Liver (tissue), 9 donors: ENCODE measurements around the gene TBC1D10B. TPM values are rescaled to one million over a fixed set of nuclear protein-coding genes. Genes with fewer than 3 reads are reported as not detected.
"Not testable (repeated sequence)": the region's sequence is repeated elsewhere in the genome, so short reads cannot be mapped to it uniquely, and the experiment has no call there.

Experiments
- DNase-seq: peaks from one replicate; pipeline ENCODE4 v3.0.0-alpha.2; 2017; ENCODE audit warnings: low spot score
- H3K27ac ChIP-seq, 2 donors: one replicate each; pipeline ENCODE4 v1.7.0; 2013; ENCODE audit warnings: inconsistent platforms in 2 of 2, low read length in 2 of 2, control low read depth in 1 of 2, low read depth in 1 of 2, mild to moderate bottlenecking in 1 of 2
- H3K27me3 ChIP-seq, 4 donors: one replicate each; pipeline versions ENCODE4 v1.6.1 to v1.7.0; 2013; ENCODE audit warnings: low read length in 3 of 4, inconsistent platforms in 1 of 4, mild to moderate bottlenecking in 1 of 4, moderate library complexity in 1 of 4; ENCODE audit not compliant: control insufficient read depth in 4 of 4, insufficient read depth in 4 of 4
- H3K36me3 ChIP-seq, 4 donors: one replicate each; pipeline versions ENCODE4 v1.6.1 to v1.7.0; 2013; ENCODE audit warnings: low read length in 3 of 4, mild to moderate bottlenecking in 3 of 4, low read depth in 1 of 4, moderate library complexity in 1 of 4; ENCODE audit not compliant: control insufficient read depth in 4 of 4, insufficient read depth in 3 of 4
- H3K4me1 ChIP-seq, 4 donors: one replicate each; pipeline versions ENCODE4 v1.6.1 to v1.7.0; 2013; ENCODE audit warnings: low read length in 3 of 4, mild to moderate bottlenecking in 3 of 4, moderate library complexity in 1 of 4; ENCODE audit not compliant: control insufficient read depth in 4 of 4, insufficient read depth in 4 of 4
- H3K4me3 ChIP-seq, 3 donors: one replicate each; pipeline versions ENCODE4 v1.6.1 to v1.7.0; 2013; ENCODE audit warnings: low read length in 3 of 3, control low read depth in 1 of 3, low read depth in 1 of 3, mild to moderate bottlenecking in 1 of 3
- H3K9ac ChIP-seq, 2 donors: one replicate each; pipeline ENCODE4 v1.7.0; 2013; ENCODE audit warnings: low read length in 2 of 2, mild to moderate bottlenecking in 2 of 2, moderate library complexity in 2 of 2, control low read depth in 1 of 2, low read depth in 1 of 2
- H3K9me3 ChIP-seq, 4 donors: one replicate each; pipeline versions ENCODE4 v1.6.1 to v1.7.0; 2013; ENCODE audit warnings: low read length in 3 of 4; ENCODE audit not compliant: control insufficient read depth in 4 of 4
- ATF3 ChIP-seq: IDR thresholded peaks from 2 replicates; pipeline ENCODE4 v1.6.1; 2016; ENCODE audit warnings: antibody characterized with exemption
- CTCF ChIP-seq: fragments of 150-350 bp; IDR thresholded peaks from 2 replicates; pipeline ENCODE4 v1.5.1; 2017; ENCODE audit warnings: improper control_type of control experiment, low read depth, low read length; ENCODE audit not compliant: missing input control
- EGR1 ChIP-seq, 2 donors: IDR thresholded peaks; 2 replicates each; pipeline ENCODE4 v1.6.1; 2016 to 2018; ENCODE audit warnings: antibody characterized with exemption in 2 of 2, low read depth in 2 of 2
- FOXA1 ChIP-seq: IDR thresholded peaks from 2 replicates; pipeline ENCODE4 v1.6.1; 2016; ENCODE audit warnings: antibody characterized with exemption
- FOXA2 ChIP-seq: IDR thresholded peaks from 2 replicates; pipeline ENCODE4 v1.6.1; 2016; ENCODE audit warnings: antibody characterized with exemption
- GABPA ChIP-seq, 2 donors: IDR thresholded peaks in 1 of 2; conservative IDR thresholded peaks in 1 of 2; 2 replicates each; pipeline ENCODE4 v1.6.1; 2016; ENCODE audit warnings: antibody characterized with exemption in 2 of 2, mild to moderate bottlenecking in 1 of 2, moderate library complexity in 1 of 2
- HNF4A ChIP-seq, 2 donors: conservative IDR thresholded peaks; 2 replicates each; pipeline ENCODE4 v1.6.1; 2016; ENCODE audit warnings: antibody characterized with exemption in 2 of 2, mild to moderate bottlenecking in 2 of 2
- HNF4G ChIP-seq: IDR thresholded peaks from 2 replicates; pipeline ENCODE4 v1.6.1; 2016; ENCODE audit warnings: antibody characterized with exemption
- JUND ChIP-seq, 2 donors: IDR thresholded peaks; 2 replicates each; pipeline ENCODE4 v1.6.1; 2016; ENCODE audit warnings: antibody characterized with exemption in 2 of 2
- MAX ChIP-seq: IDR thresholded peaks from 2 replicates; pipeline ENCODE4 v1.6.1; 2016; ENCODE audit warnings: antibody characterized with exemption
- NR2F2 ChIP-seq: IDR thresholded peaks from 2 replicates; pipeline ENCODE4 v1.6.1; 2016; ENCODE audit warnings: antibody characterized with exemption
- RAD21 ChIP-seq, 2 donors: IDR thresholded peaks; 2 replicates each; pipeline ENCODE4 v1.6.1; 2016; ENCODE audit warnings: antibody characterized with exemption in 2 of 2, mild to moderate bottlenecking in 2 of 2
- REST ChIP-seq: IDR thresholded peaks from 2 replicates; pipeline ENCODE4 v1.6.1; 2016; ENCODE audit warnings: antibody characterized with exemption, mild to moderate bottlenecking
- RXRA ChIP-seq, 2 donors: IDR thresholded peaks; 2 replicates each; pipeline ENCODE4 v1.6.1; 2017 to 2018; ENCODE audit warnings: antibody characterized with exemption in 2 of 2, mild to moderate bottlenecking in 1 of 2
- SP1 ChIP-seq: IDR thresholded peaks from 2 replicates; pipeline ENCODE4 v1.6.1; 2018; ENCODE audit warnings: antibody characterized with exemption, mild to moderate bottlenecking
- TAF1 ChIP-seq: conservative IDR thresholded peaks from 2 replicates; pipeline ENCODE4 v1.6.1; 2016; ENCODE audit warnings: antibody characterized with exemption, mild to moderate bottlenecking
- YY1 ChIP-seq: IDR thresholded peaks from 2 replicates; pipeline ENCODE4 v1.6.1; 2016; ENCODE audit warnings: antibody characterized with exemption, mild to moderate bottlenecking
- WGBS: extraction: QIAGEN DNeasy Blood & Tissue Kit; methylation state at CpG from one replicate; pipeline ENCODE4 v1.1.7; 2013; 5-methylcytosine and 5-hydroxymethylcytosine counted together
- polyA plus RNA-seq, 2 donors: library from polyadenylated mRNA; stranded (reverse) in 1 of 2; unstranded in 1 of 2; fragments of 200-250 nt in 1 of 2; fragments of >200 nt in 1 of 2; fragmentation: Nextera tagmentation in 1 of 2; extraction: Ambion mirVana in 1 of 2; gene quantifications; one replicate each; pipeline versions ENCODE4 v1.2.1 to v1.2.3, GENCODE V29; 2013 to 2015
- total RNA-seq, 2 donors: library from RNA; depleted of rRNA; stranded (reverse); fragments of >200 nt; gene quantifications; one replicate each; pipeline ENCODE4 v1.2.3, GENCODE V29; 2014
- donor health status: healthy.
- donor health status: healthy.
- donor health status: healthy.
- donor health status: healthy.
- donor health status: healthy.

Gene TBC1D10B
- total and polyA plus RNA-seq, 4 donors = 3.6 to 16.5 (median 12.6) TPM

GRCh38 chr16:30342751-30343490, 27.4 kb downstream of the TBC1D10B start:
- TF ChIP-seq TAF1 (no peak), EGR1 (IDR thresholded peaks at IDR 0.05; ENCODE audit: low read depth in 2 of 2) (no peak), JUND (IDR thresholded peaks at IDR 0.05) (no peak), GABPA (IDR thresholded peaks at IDR 0.05 in 1 of 2, conservative IDR thresholded peaks at IDR 0.05 in 1 of 2) (no peak), MAX (no peak), HNF4A (conservative IDR thresholded peaks at IDR 0.05) (no peak), NR2F2 (no peak), HNF4G (no peak), ATF3 (no peak), SP1 (no peak), YY1 (no peak), FOXA2 (no peak), FOXA1 (no peak)
- peaks cover 11 to 28% (median 20%) of the 10 kb centered on the region in 4 donors for H3K4me1 ChIP-seq
- no peak overlapping the region for H3K4me3 ChIP-seq
- H3K27ac ChIP-seq = peak overlapping the region; percentile 14 to 60
- no peaks in the 10 kb centered on the region for H3K9me3 ChIP-seq
- H3K36me3 ChIP-seq = peaks cover 4 to 14% (median 6%) of the 10 kb centered on the region in 4 donors
- DNase-seq = no peak
- no peaks in the 10 kb centered on the region for H3K27me3 ChIP-seq
- no peak overlapping the region for H3K9ac ChIP-seq
- whole genome bisulfite sequencing = 91% methylated on average over 32 of the region's 32 CpGs

GRCh38 chr16:30341971-30342370, 28.3 kb downstream of the TBC1D10B start:
- H3K4me1 ChIP-seq = peaks cover 11 to 35% (median 22%) of the 10 kb centered on the region in 4 donors
- H3K27me3 ChIP-seq, H3K9me3 ChIP-seq, H3K27ac ChIP-seq, H3K4me3 ChIP-seq, DNase-seq, H3K9ac ChIP-seq, H3K36me3 ChIP-seq: not testable (repeated sequence)
- 89% methylated on average over 8 of the region's 8 CpGs for WGBS

- no peaks in the 10 kb centered on the region for H3K9me3 ChIP-seq
- no peaks in the 10 kb centered on the region for H3K27me3 ChIP-seq
- 92% methylated on average over 13 of the region's 13 CpGs for WGBS
- H3K4me1 ChIP-seq = peaks cover 11 to 35% (median 22%) of the 10 kb centered on the region in 4 donors
- H3K4me3 ChIP-seq = no peak overlapping the region
- no peak overlapping the region for H3K27ac ChIP-seq
- TF ChIP-seq RXRA (IDR thresholded peaks at IDR 0.05) = no peak
- no peak for TF ChIP-seq ATF3
- TF ChIP-seq RAD21 (IDR thresholded peaks at IDR 0.05) = no peak
- TF ChIP-seq CTCF = no peak
- no peak for TF ChIP-seq HNF4A (conservative IDR thresholded peaks at IDR 0.05)
- no peak for TF ChIP-seq HNF4G
- TF ChIP-seq YY1 = no peak
- TF ChIP-seq REST = no peak
- no peak for TF ChIP-seq GABPA (IDR thresholded peaks at IDR 0.05 in 1 of 2, conservative IDR thresholded peaks at IDR 0.05 in 1 of 2)
- no peak for TF ChIP-seq NR2F2
- no peak for DNase-seq
- H3K9ac ChIP-seq = no peak overlapping the region
- H3K36me3 ChIP-seq = peaks cover 0 to 4% (median 2%) of the 10 kb centered on the region in 4 donors
Observed at GRCh38 chr16:30340621-30341020, 29.7 kb downstream of the TBC1D10B start.

- H3K4me1 ChIP-seq = peaks cover 11 to 34% (median 22%) of the 10 kb centered on the region in 4 donors
- H3K9me3 ChIP-seq, H3K27me3 ChIP-seq, DNase-seq, H3K4me3 ChIP-seq, H3K9ac ChIP-seq, H3K36me3 ChIP-seq: not testable (repeated sequence)
- WGBS = 65% methylated on average over 5 of the region's 5 CpGs
- H3K27ac ChIP-seq = peak overlapping the region in 1 of 2 donors; percentile 24
Observed at GRCh38 chr16:30338715-30339114, 31.6 kb downstream of the TBC1D10B start.
